ENCODE measurements around the gene TPD52L2. TPM values are rescaled to one million over a fixed set of nuclear protein-coding genes. Genes with fewer than 3 reads are reported as not detected.
"Not testable (repeated sequence)": the region's sequence is repeated elsewhere in the genome, so short reads cannot be mapped to it uniquely, and the experiment has no call there.

TPD52L2 gene
- total and polyA plus RNA-seq, 5 donors from 2014 or later: 33.7 to 72.1 (median 69.8) TPM

GRCh38 chr20:63917811-63918210, 52.7 kb downstream of the TPD52L2 start:
- H3K36me3 ChIP-seq (ENCODE audit: control insufficient read depth, insufficient read depth, low read length): peaks cover 14% of the 10 kb centered on the region
- H3K4me1 ChIP-seq (ENCODE audit: control insufficient read depth, insufficient read depth, low read length, poor library complexity, severe bottlenecking): no peaks in the 10 kb centered on the region
- no peaks in the 10 kb centered on the region for H3K27me3 Mint-ChIP-seq
- peaks cover 16% of the 10 kb centered on the region for H3K36me3 Mint-ChIP-seq
- H3K4me1 Mint-ChIP-seq: peaks cover 0 to 17% (median 13%) of the 10 kb centered on the region in 4 donors
- no peak overlapping the region for H3K4me3 ChIP-seq (ENCODE audit: low read depth, low read length)
- H3K9me3 Mint-ChIP-seq: peaks cover 0 to 4% (median 0%) of the 10 kb centered on the region in 7 donors
- DNase-seq (no peak), ATAC-seq (ENCODE audit: low read depth in 2 of 2) (no peak)
- no peaks in the 10 kb centered on the region for H3K9me3 ChIP-seq (ENCODE audit: control insufficient read depth in 2 of 2, low read length in 2 of 2)
- H3K27ac ChIP-seq (ENCODE audit: insufficient read depth, low read length, poor library complexity, severe bottlenecking): no peak overlapping the region
- no peak overlapping the region for H3K4me3 Mint-ChIP-seq
- peak overlapping the region in 2 of 3 donors; percentile 32 to 59 for H3K27ac Mint-ChIP-seq
- no peaks in the 10 kb centered on the region for H3K27me3 ChIP-seq (ENCODE audit: control insufficient read depth, insufficient read depth, low read length)

GRCh38 chr20:63919130-63919529, 54.1 kb downstream of the TPD52L2 start:
- peaks cover 5 to 24% (median 19%) of the 10 kb centered on the region in 4 donors for H3K4me1 Mint-ChIP-seq
- no peak overlapping the region for H3K27ac Mint-ChIP-seq
- peaks cover 14% of the 10 kb centered on the region for H3K36me3 ChIP-seq (ENCODE audit: control insufficient read depth, insufficient read depth, low read length)
- no peak overlapping the region for H3K4me3 ChIP-seq (ENCODE audit: low read depth, low read length)
- peaks cover 0 to 4% (median 0%) of the 10 kb centered on the region in 7 donors for H3K9me3 Mint-ChIP-seq
- no peaks in the 10 kb centered on the region for H3K9me3 ChIP-seq (ENCODE audit: control insufficient read depth in 2 of 2, low read length in 2 of 2)
- no peak overlapping the region for H3K27ac ChIP-seq (ENCODE audit: insufficient read depth, low read length, poor library complexity, severe bottlenecking)
- H3K36me3 Mint-ChIP-seq: peaks cover 16% of the 10 kb centered on the region
- H3K27me3 ChIP-seq (ENCODE audit: control insufficient read depth, insufficient read depth, low read length): no peaks in the 10 kb centered on the region
- no peaks in the 10 kb centered on the region for H3K27me3 Mint-ChIP-seq
- no peak for ATAC-seq (ENCODE audit: low read depth in 2 of 2)
- H3K4me3 Mint-ChIP-seq: no peak overlapping the region
- no peaks in the 10 kb centered on the region for H3K4me1 ChIP-seq (ENCODE audit: control insufficient read depth, insufficient read depth, low read length, poor library complexity, severe bottlenecking)
- DNase-seq: no peak

- ATAC-seq (ENCODE audit: low read depth in 2 of 2): no peak
- Mint-ChIP-seq H3K27me3 (no peaks in the 10 kb centered on the region), H3K4me3 (no peak overlapping the region), H3K4me1 (peaks cover 5 to 30% (median 17%) of the 10 kb centered on the region in 4 donors), H3K27ac (no peak overlapping the region), H3K36me3 (peaks cover 12% of the 10 kb centered on the region), H3K9me3 (peaks cover 0 to 4% (median 0%) of the 10 kb centered on the region in 7 donors)
- no peaks in the 10 kb centered on the region for H3K27me3 ChIP-seq (ENCODE audit: control insufficient read depth, insufficient read depth, low read length)
- no peaks in the 10 kb centered on the region for H3K4me1 ChIP-seq (ENCODE audit: control insufficient read depth, insufficient read depth, low read length, poor library complexity, severe bottlenecking)
- no peak overlapping the region for H3K27ac ChIP-seq (ENCODE audit: insufficient read depth, low read length, poor library complexity, severe bottlenecking)
- peaks cover 14% of the 10 kb centered on the region for H3K36me3 ChIP-seq (ENCODE audit: control insufficient read depth, insufficient read depth, low read length)
- no peak overlapping the region for H3K4me3 ChIP-seq (ENCODE audit: low read depth, low read length)
- DNase-seq: no peak
- H3K9me3 ChIP-seq (ENCODE audit: control insufficient read depth in 2 of 2, low read length in 2 of 2): no peaks in the 10 kb centered on the region
Observed at GRCh38 chr20:63920226-63920625, 55.2 kb downstream of the TPD52L2 start.

GRCh38 chr20:63923651-63924050, 58.6 kb downstream of the TPD52L2 start:
- Histone ChIP-seq H3K27ac (ENCODE audit: insufficient read depth, low read length, poor library complexity, severe bottlenecking) (no peak overlapping the region), H3K4me3 (ENCODE audit: low read depth, low read length) (no peak overlapping the region), H3K9me3 (ENCODE audit: control insufficient read depth in 2 of 2, low read length in 2 of 2) (no peaks in the 10 kb centered on the region), H3K27me3 (ENCODE audit: control insufficient read depth, insufficient read depth, low read length) (no peaks in the 10 kb centered on the region), H3K36me3 (ENCODE audit: control insufficient read depth, insufficient read depth, low read length) (peaks cover 17% of the 10 kb centered on the region), H3K4me1 (ENCODE audit: control insufficient read depth, insufficient read depth, low read length, poor library complexity, severe bottlenecking) (no peaks in the 10 kb centered on the region)
- Mint-ChIP-seq H3K9me3 (no peaks in the 10 kb centered on the region), H3K36me3 (peaks cover 19% of the 10 kb centered on the region), H3K27me3 (no peaks in the 10 kb centered on the region), H3K4me3 (no peak overlapping the region), H3K4me1 (peaks cover 5 to 38% (median 15%) of the 10 kb centered on the region in 4 donors), H3K27ac (peak overlapping the region in 1 of 3 donors; percentile 65)
- DNase-seq: no peak
- ATAC-seq (ENCODE audit: low read depth in 2 of 2): no peak

GRCh38 chr20:63924241-63924640, 59.2 kb downstream of the TPD52L2 start:
- Mint-ChIP-seq H3K4me1 (peaks cover 5 to 38% (median 15%) of the 10 kb centered on the region in 4 donors), H3K27ac (peak overlapping the region in 1 of 3 donors; percentile 65), H3K36me3 (peaks cover 25% of the 10 kb centered on the region), H3K9me3 (no peaks in the 10 kb centered on the region), H3K27me3 (no peaks in the 10 kb centered on the region), H3K4me3 (no peak overlapping the region)
- ATAC-seq (ENCODE audit: low read depth in 2 of 2) (no peak), DNase-seq (no peak)
- Histone ChIP-seq H3K36me3 (ENCODE audit: control insufficient read depth, insufficient read depth, low read length) (peaks cover 23% of the 10 kb centered on the region), H3K9me3 (ENCODE audit: control insufficient read depth in 2 of 2, low read length in 2 of 2) (no peaks in the 10 kb centered on the region), H3K27me3 (ENCODE audit: control insufficient read depth, insufficient read depth, low read length) (no peaks in the 10 kb centered on the region), H3K4me3 (ENCODE audit: low read depth, low read length) (no peak overlapping the region), H3K4me1 (ENCODE audit: control insufficient read depth, insufficient read depth, low read length, poor library complexity, severe bottlenecking) (no peaks in the 10 kb centered on the region), H3K27ac (ENCODE audit: insufficient read depth, low read length, poor library complexity, severe bottlenecking) (no peak overlapping the region)

- no peaks in the 10 kb centered on the region for H3K27me3 ChIP-seq (ENCODE audit: control insufficient read depth, insufficient read depth, low read length)
- no peak overlapping the region for H3K27ac ChIP-seq (ENCODE audit: insufficient read depth, low read length, poor library complexity, severe bottlenecking)
- peak overlapping the region in 1 of 3 donors; percentile 23 for H3K27ac Mint-ChIP-seq
- H3K9me3 Mint-ChIP-seq: no peaks in the 10 kb centered on the region
- H3K36me3 Mint-ChIP-seq: peaks cover 28% of the 10 kb centered on the region
- H3K27me3 Mint-ChIP-seq: no peaks in the 10 kb centered on the region
- DNase-seq: no peak
- peaks cover 37% of the 10 kb centered on the region for H3K36me3 ChIP-seq (ENCODE audit: control insufficient read depth, insufficient read depth, low read length)
- no peaks in the 10 kb centered on the region for H3K9me3 ChIP-seq (ENCODE audit: control insufficient read depth in 2 of 2, low read length in 2 of 2)
- no peak overlapping the region for H3K4me3 ChIP-seq (ENCODE audit: low read depth, low read length)
- peaks cover 5 to 38% (median 15%) of the 10 kb centered on the region in 4 donors for H3K4me1 Mint-ChIP-seq
- no peak overlapping the region for H3K4me3 Mint-ChIP-seq
- ATAC-seq (ENCODE audit: low read depth in 2 of 2): no peak
- no peaks in the 10 kb centered on the region for H3K4me1 ChIP-seq (ENCODE audit: control insufficient read depth, insufficient read depth, low read length, poor library complexity, severe bottlenecking)
Observed at GRCh38 chr20:63926298-63926697, 61.2 kb downstream of the TPD52L2 start.

GRCh38 chr20:63929071-63929470, 64.0 kb downstream of the TPD52L2 start:
- H3K27ac Mint-ChIP-seq: peak overlapping the region in 1 of 3 donors; percentile 56
- H3K27ac ChIP-seq (ENCODE audit: insufficient read depth, low read length, poor library complexity, severe bottlenecking): no peak overlapping the region
- H3K4me1 Mint-ChIP-seq: peaks cover under 1 to 26% (median 9%) of the 10 kb centered on the region in 4 donors
- no peaks in the 10 kb centered on the region for H3K9me3 ChIP-seq (ENCODE audit: control insufficient read depth in 2 of 2, low read length in 2 of 2)
- H3K36me3 ChIP-seq (ENCODE audit: control insufficient read depth, insufficient read depth, low read length): peaks cover 52% of the 10 kb centered on the region
- no peak overlapping the region for H3K4me3 Mint-ChIP-seq
- no peaks in the 10 kb centered on the region for H3K9me3 Mint-ChIP-seq
- ATAC-seq (ENCODE audit: low read depth in 2 of 2) (no peak), DNase-seq (no peak)
- H3K27me3 ChIP-seq (ENCODE audit: control insufficient read depth, insufficient read depth, low read length): no peaks in the 10 kb centered on the region
- H3K36me3 Mint-ChIP-seq: peaks cover 31% of the 10 kb centered on the region
- no peak overlapping the region for H3K4me3 ChIP-seq (ENCODE audit: low read depth, low read length)
- H3K27me3 Mint-ChIP-seq: no peaks in the 10 kb centered on the region
- no peaks in the 10 kb centered on the region for H3K4me1 ChIP-seq (ENCODE audit: control insufficient read depth, insufficient read depth, low read length, poor library complexity, severe bottlenecking)

GRCh38 chr20:63929473-63929883, 64.4 kb downstream of the TPD52L2 start:
- not testable (repeated sequence) for H3K27me3 Mint-ChIP-seq; H3K4me3 Mint-ChIP-seq; H3K9me3 Mint-ChIP-seq; H3K4me3 ChIP-seq (ENCODE audit: low read depth, low read length); DNase-seq; H3K27ac Mint-ChIP-seq; H3K27ac ChIP-seq (ENCODE audit: insufficient read depth, low read length, poor library complexity, severe bottlenecking); H3K9me3 ChIP-seq (ENCODE audit: control insufficient read depth in 2 of 2, low read length in 2 of 2); H3K4me1 ChIP-seq (ENCODE audit: control insufficient read depth, insufficient read depth, low read length, poor library complexity, severe bottlenecking); ATAC-seq (ENCODE audit: low read depth in 2 of 2); H3K27me3 ChIP-seq (ENCODE audit: control insufficient read depth, insufficient read depth, low read length)
- H3K36me3 ChIP-seq (ENCODE audit: control insufficient read depth, insufficient read depth, low read length): peaks cover 56% of the 10 kb centered on the region
- peaks cover 0 to 24% (median 8%) of the 10 kb centered on the region in 4 donors for H3K4me1 Mint-ChIP-seq
- peaks cover 33% of the 10 kb centered on the region for H3K36me3 Mint-ChIP-seq
